ENCODE data around the gene ATP5F1A.

Gene ATP5F1A

GRCh38 chr18:46073474-46074331 is 24.4 kb downstream of the ATP5F1A start:
- DNase-seq (ENCODE audit: low read depth): no peak

DNA sequence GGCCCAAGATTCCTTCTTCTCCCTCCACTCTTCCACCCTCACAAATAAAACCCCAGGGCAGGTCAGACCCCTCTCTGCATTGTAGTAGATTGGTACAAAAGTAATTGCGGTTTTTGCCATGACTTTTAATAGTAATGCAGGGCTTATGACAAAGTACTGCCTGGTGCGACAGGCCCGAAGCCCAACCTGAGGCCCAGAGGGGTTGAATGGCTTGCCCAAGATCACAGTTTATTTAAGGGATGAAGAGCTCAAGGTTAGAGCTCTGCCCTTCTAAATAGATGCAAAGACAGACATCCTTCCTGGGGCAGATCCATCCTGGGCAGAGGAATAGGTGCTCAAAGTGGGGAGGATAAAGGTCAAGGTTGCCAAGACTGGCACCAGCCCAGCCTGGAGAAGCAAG is 25.1 kb downstream of the ATP5F1A start:
- no peak for DNase-seq (ENCODE audit: low read depth)

DNA sequence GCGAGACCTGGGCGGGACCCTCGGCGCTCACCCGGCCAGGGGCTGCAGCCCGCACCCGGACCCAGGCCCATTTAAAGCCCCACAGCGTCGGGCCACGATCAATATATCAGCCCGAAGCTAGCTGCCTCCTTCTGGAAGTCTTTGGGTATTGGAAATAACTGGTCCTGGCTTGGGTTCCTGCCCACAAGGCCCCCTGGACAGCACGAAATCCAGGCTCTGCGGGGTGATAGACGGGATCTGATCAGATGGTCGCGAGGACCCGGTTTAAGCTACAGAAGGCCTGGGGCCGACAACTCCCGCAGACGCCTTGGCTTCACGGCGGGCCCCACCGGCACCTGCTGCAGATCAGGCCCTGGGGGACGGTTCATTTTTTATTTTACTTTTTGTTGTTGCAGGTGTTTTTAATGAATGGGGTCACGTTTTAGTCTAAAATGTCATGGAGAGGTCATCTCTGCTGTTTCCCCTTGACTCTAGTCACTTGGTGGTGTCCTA is 25.7 kb downstream of the ATP5F1A start:
- no peak for DNase-seq (ENCODE audit: low read depth)

- DNase-seq (ENCODE audit: low read depth): no peak
Measured at GRCh38 chr18:46071653-46072375, 26.3 kb downstream of the ATP5F1A start, which contains the start of gene PSTPIP2. TSS of gene PSTPIP2 (minus strand) at chr18:46072260. CDS start at chr18:46072188, 72 bp downstream.

- DNase-seq (ENCODE audit: low read depth): no peak
Measured at GRCh38 chr18:46070815-46071652, 27.1 kb downstream of the ATP5F1A start.

DNA sequence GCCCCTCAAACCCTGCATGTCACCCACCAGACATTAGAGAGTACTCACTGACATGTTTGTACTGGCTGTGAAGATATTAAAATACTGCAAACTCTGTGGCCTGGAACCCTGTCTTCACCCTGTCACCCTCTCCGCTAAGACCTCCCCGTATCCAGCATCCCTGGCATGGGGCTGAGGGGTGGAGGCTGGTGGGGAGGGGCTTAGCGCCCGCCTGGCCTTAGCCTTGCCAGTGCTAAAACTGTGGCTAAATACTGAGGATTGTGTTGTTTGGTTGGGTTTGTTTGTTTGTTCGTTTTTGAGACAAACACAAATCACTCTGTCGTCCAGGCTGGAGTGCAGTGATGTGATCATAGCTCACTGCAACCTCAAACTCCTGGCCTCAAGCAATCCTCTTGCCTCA is 27.9 kb downstream of the ATP5F1A start:
- DNase-seq (ENCODE audit: low read depth): no peak

GRCh38 chr18:46069524-46069923 is 28.6 kb downstream of the ATP5F1A start:
- no peak for DNase-seq (ENCODE audit: low read depth)

GRCh38 chr18:46068763-46069162 is 29.3 kb downstream of the ATP5F1A start:
- no peak for DNase-seq (ENCODE audit: low read depth)

- no peak for DNase-seq (ENCODE audit: low read depth)
Measured at GRCh38 chr18:46067438-46068007, 30.6 kb downstream of the ATP5F1A start.

DNA sequence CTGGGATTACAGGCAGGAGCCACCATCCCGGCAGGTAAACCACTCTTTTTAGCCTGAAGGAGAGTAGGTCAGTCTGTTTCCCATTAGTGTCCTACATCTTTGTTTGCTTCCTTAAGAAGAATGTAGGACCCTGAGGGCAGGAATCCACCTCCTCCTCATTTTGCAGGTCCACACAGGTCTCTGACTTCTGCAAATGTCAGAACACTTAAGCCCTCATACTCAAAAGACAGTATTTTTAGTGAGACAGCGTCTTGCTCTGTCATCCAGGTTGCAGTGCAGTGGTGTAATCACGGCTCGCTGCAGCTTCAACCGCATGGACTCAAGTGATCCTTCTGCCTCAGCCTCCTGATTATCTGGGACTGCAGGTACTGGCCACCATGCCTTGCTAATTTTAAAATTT is 35.3 kb downstream of the ATP5F1A start:
- no peak for DNase-seq (ENCODE audit: low read depth)

DNA sequence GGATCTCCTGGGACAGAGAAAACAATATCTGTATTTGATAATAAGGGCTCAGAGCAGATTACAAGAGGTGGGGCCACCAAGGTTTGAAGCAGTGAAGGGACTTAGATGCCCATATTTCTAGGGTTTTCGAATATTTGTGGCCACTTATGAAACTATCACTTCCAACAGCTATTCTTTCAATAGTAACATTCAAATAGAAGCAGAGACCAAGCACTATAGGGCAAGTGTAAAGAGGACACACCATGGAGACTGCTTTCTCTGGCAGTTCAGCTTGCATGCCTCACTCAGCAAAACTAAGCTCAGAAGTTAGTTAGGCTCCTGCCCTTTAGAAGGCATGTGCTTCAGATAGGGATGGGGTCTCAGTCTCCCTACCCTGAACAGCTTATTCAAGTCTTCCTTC is 36.3 kb downstream of the ATP5F1A start:
- DNase-seq (ENCODE audit: low read depth): no peak

DNA sequence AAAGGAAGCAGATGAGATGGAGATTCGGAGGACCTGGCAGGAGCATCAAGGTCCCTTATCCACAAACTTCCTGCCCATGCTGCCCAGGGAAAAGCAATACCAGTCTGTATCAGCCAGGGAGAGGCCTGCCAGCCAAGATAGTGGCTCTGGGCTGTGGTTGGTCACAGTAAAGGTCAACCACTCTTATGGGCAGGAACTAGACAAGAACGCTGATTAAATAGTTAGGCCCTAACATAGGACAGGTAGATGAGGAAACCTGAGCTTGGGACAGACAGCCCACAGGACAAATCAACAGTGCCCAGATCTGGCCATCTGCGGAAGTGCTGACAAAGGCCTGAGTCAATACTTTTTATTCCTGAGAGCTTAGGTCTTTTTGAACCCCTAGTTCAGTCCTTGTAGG is 36.7 kb downstream of the ATP5F1A start:
- no peak for DNase-seq (ENCODE audit: low read depth)

DNA sequence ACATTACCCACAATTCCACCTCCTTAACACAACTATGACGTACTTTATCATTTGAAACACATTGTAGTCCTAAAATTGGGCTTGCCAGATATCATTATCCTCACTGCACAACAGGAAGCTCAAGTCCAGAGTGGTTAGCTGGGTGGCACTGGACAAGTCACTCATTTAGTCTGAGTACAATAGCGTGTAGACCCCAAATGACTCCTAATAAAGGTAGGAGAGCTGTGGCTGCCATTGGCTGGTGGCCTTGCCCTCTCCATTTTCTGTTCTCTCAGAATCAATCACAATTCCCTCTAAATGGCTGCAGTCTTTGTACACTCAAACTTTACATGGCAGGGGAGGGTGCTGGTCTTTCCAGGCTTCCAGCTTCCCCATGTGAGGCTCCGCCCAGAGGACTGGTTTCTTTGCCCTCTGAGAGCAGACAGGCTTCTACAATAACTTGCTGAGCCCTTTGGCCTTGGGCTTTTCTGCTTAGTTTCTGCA is 37.7 kb downstream of the ATP5F1A start:
- DNase-seq (ENCODE audit: low read depth): no peak

- no peak for DNase-seq (ENCODE audit: low read depth)
Measured at GRCh38 chr18:46055838-46056230, 42.3 kb downstream of the ATP5F1A start.

GRCh38 chr18:46054956-46055837 is 42.9 kb downstream of the ATP5F1A start:
- no peak for DNase-seq (ENCODE audit: low read depth)

- DNase-seq (ENCODE audit: low read depth): peak; percentile 53
Measured at GRCh38 chr18:46053368-46054095, 44.6 kb downstream of the ATP5F1A start.

DNA sequence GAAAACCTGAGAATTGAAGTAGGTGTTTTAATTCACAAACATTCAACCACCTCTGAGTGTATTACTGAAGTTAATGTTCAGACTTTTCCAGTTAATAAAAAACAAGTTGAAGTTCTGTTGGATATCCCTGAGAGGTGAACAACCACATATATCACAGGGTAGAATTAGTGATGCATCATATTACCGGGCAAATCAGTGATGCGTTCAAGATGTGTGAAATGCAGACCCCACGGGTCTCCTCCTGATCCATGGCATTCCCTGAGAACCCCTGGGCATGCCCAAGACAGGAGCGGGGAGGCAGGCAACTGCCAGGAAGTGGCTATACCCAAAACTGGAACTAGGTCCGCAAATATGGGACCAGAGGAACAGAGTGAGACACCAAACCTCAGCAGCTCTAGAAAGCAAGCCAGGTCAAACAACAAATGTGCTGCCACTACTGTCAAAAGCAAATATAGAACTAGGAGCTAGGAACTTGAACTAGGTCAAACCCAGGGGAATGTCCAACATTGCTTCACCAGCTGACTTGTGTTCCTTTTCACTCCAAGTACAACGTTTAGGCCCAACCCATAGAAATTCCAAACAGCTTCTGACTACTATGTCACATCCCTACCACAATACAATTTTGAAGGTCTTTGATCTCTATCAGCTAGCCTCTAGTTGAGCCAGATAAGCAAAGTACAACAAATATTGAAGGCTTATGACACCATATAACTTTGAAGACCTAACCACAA is 46.2 kb downstream of the ATP5F1A start:
- no peak for DNase-seq (ENCODE audit: low read depth)

DNA sequence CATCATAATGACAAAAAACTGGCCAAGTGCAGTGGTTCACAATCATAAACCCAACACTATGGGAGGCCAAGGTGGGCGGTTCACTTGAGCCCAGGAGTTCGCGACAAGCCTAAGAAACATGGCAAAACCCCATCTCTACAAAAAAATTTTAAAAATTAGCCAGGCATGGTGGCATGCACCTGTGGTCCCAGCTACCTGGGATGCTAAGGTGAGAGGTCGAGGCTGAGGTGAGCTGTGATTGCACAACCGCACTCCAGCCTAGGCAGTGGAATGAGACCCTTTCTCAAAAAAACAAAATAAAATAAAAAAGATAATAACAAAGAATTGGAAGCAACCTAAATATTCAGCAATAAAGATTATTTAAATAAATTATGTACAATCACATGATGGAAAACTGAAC is 47.8 kb downstream of the ATP5F1A start:
- DNase-seq (ENCODE audit: low read depth): no peak

DNA sequence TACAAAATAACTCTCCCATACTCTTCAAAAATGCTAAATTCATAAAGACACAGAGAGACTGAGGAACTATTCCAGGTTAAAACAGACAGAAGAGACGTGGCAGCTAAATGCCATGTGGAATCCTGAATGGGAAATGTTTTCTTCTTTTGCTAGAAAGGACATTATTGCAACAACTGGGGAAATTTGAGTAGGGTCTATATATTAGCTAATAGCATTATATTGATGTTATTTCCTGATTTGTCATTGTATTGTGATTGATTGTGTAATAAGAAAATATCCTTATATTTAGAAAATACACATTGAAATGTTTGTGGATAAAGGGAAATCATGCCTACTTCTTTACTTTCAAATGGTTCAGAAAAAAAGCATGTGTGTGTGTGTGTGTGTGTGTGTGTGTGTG is 49.5 kb downstream of the ATP5F1A start:
- DNase-seq (ENCODE audit: low read depth): no peak

All from fibroblast of the conjunctiva (primary cell).